ENCODE data around the gene GRB10.

DNA sequence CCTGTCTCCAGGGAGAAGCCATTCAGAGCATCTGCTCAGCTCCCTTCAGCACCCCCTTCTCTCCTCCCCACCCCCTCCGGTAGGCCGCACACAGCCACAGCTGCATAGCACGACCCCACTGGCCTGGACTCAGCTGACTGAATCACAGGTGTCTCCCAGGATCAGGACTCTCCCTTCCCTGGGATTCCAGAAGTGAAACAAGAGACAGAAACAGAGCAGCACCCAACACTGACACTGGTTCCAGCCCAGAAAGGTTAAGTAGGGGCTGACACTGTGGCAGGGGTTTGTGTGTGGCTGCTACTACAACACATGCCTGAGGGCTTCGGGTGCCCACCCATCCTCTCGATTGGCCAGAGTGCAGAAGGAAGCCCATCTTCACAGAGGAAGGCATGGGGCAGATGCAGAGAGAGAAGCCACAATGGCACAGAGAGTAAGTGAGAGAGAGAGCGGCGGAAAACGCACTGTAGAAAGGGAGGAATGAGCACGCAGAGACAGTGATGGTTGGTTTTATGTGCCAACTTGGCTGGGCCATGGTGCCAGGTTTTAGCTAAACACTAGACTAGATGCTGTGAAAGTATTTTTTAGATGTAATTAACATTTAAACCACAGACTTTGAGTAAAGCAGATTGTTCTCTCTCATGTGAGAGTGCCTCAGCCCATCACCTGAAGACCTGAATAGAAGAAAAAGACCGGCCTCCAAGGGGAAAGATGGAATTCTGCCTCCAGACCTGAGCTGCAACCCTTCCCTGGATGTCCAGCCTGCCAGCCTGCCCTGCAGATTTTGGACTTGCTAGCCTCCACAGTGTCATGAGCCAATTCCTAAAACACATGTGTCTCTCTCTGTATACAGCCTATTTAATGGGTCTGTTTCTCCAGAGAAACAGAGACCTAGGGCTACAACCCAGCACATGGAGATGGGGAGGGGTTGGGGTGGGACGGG, 107.5 kb downstream of the GRB10 start:
- TF ChIP-seq, protein P1, sequence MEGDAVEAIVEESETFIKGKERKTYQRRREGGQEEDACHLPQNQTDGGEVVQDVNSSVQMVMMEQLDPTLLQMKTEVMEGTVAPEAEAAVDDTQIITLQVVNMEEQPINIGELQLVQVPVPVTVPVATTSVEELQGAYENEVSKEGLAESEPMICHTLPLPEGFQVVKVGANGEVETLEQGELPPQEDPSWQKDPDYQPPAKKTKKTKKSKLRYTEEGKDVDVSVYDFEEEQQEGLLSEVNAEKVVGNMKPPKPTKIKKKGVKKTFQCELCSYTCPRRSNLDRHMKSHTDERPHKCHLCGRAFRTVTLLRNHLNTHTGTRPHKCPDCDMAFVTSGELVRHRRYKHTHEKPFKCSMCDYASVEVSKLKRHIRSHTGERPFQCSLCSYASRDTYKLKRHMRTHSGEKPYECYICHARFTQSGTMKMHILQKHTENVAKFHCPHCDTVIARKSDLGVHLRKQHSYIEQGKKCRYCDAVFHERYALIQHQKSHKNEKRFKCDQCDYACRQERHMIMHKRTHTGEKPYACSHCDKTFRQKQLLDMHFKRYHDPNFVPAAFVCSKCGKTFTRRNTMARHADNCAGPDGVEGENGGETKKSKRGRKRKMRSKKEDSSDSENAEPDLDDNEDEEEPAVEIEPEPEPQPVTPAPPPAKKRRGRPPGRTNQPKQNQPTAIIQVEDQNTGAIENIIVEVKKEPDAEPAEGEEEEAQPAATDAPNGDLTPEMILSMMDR (IDR thresholded peaks at IDR 0.05; ENCODE audit: extremely low read depth in 1 of 2, insufficient read depth in 1 of 2, low read depth in 1 of 2, low read length in 2 of 2), result no peak
- no peak for TF ChIP-seq POLR2AphosphoS5 (IDR thresholded peaks at IDR 0.05; ENCODE audit: insufficient read depth, low read depth, low read length)
- no peak for TF ChIP-seq JUN (IDR thresholded peaks at IDR 0.05; ENCODE audit: borderline replicate concordance, insufficient read depth, insufficient read length, low read depth)
- no peak for TF ChIP-seq POLR2A (IDR thresholded peaks at IDR 0.05; ENCODE audit: low read depth, low read length)
- TF ChIP-seq, protein P2, sequence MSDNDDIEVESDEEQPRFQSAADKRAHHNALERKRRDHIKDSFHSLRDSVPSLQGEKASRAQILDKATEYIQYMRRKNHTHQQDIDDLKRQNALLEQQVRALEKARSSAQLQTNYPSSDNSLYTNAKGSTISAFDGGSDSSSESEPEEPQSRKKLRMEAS (IDR thresholded peaks at IDR 0.05; ENCODE audit: insufficient read depth, insufficient read length), result no peak
- no peak for TF ChIP-seq MYC (IDR thresholded peaks at IDR 0.05; ENCODE audit: low read depth, low read length)

All from endothelial cell of umbilical vein (primary cell).